ENCODE results near the gene GTF2A1.

GRCh38 chr14:81125536-81125935 lies 95.2 kb downstream of the GTF2A1 start:
- TF ChIP-seq CTCF (IDR thresholded peaks at IDR 0.05) (no peak), EZH2phosphoT487 (IDR thresholded peaks at IDR 0.05) (no peak), EZH2 (IDR thresholded peaks at IDR 0.05) (no peak)

Measured in neural progenitor cell (in vitro differentiated cells).